IPS-11a (cell line): ENCODE data around the gene RAB3GAP1.
A peak's percentile ranks its signal among the peaks of the same experiment; 100 is the strongest.
"Not testable (repeated sequence)": the region's sequence is repeated elsewhere in the genome, so short reads cannot be mapped to it uniquely, and the experiment has no call there.

Experiments used
- H3K4me3 ChIP-seq: one replicate; pipeline ENCODE4 v1.5.1; 2013; ENCODE audit warnings: low read depth, low read length, control low read depth

The RAB3GAP1 gene

GRCh38 chr2:135052042-135052876 lies at the start of gene RAB3GAP1:
RAB3GAP1 (plus strand) TSS chr2:135052292; CDS start chr2:135052308, 16 bp downstream.
- H3K4me3 ChIP-seq = peak within 1 kb of the TSS; percentile 97

GRCh38 chr2:135002836-135003235 lies 49.3 kb upstream of the RAB3GAP1 start:
- no peak overlapping the region for H3K4me3 ChIP-seq

GRCh38 chr2:135004005-135004746 lies 47.9 kb upstream of the RAB3GAP1 start:
- H3K4me3 ChIP-seq = no peak overlapping the region

GRCh38 chr2:135005753-135006152 lies 46.3 kb upstream of the RAB3GAP1 start:
- H3K4me3 ChIP-seq = no peak overlapping the region

- no peak overlapping the region for H3K4me3 ChIP-seq
Measured at GRCh38 chr2:135009339-135009738, 42.8 kb upstream of the RAB3GAP1 start.

- H3K4me3 ChIP-seq = no peak overlapping the region
Measured at GRCh38 chr2:135010200-135010942, 41.7 kb upstream of the RAB3GAP1 start.

GRCh38 chr2:135011633-135012032 lies 40.5 kb upstream of the RAB3GAP1 start:
- H3K4me3 ChIP-seq = no peak overlapping the region

- H3K4me3 ChIP-seq = no peak overlapping the region
Measured at GRCh38 chr2:135021618-135022017, 30.5 kb upstream of the RAB3GAP1 start.

- no peak overlapping the region for H3K4me3 ChIP-seq
Measured at GRCh38 chr2:135022952-135023880, 28.9 kb upstream of the RAB3GAP1 start.

- H3K4me3 ChIP-seq = no peak overlapping the region
Measured at GRCh38 chr2:135023886-135024485, 28.1 kb upstream of the RAB3GAP1 start.

- no peak overlapping the region for H3K4me3 ChIP-seq
Measured at GRCh38 chr2:135029481-135030134, 22.5 kb upstream of the RAB3GAP1 start.

GRCh38 chr2:135030826-135031225 lies 21.3 kb upstream of the RAB3GAP1 start:
- H3K4me3 ChIP-seq = no peak overlapping the region

- H3K4me3 ChIP-seq = not testable (repeated sequence)
Measured at GRCh38 chr2:135033216-135033615, 18.9 kb upstream of the RAB3GAP1 start.

GRCh38 chr2:135037831-135038230 lies 14.3 kb upstream of the RAB3GAP1 start:
- no peak overlapping the region for H3K4me3 ChIP-seq

- no peak overlapping the region for H3K4me3 ChIP-seq
Measured at GRCh38 chr2:135043345-135043744, 8.7 kb upstream of the RAB3GAP1 start.

- H3K4me3 ChIP-seq = no peak within 1 kb of the TSS
Measured at GRCh38 chr2:135047300-135047699, 4.8 kb upstream of the RAB3GAP1 start, which contains the start of gene MAP3K19. MAP3K19 (minus strand) TSS chr2:135047447; CDS start chr2:135024647, 22,800 bp downstream.

- H3K4me3 ChIP-seq = no peak overlapping the region
Measured at GRCh38 chr2:135048122-135048521, 4.0 kb upstream of the RAB3GAP1 start.

GRCh38 chr2:135050132-135050531 lies 2.0 kb upstream of the RAB3GAP1 start:
- no peak overlapping the region for H3K4me3 ChIP-seq

GRCh38 chr2:135050684-135051083 lies 1.4 kb upstream of the RAB3GAP1 start:
- H3K4me3 ChIP-seq = no peak overlapping the region
